ENCODE data around the gene CASP10. TPM values are rescaled to one million over a fixed set of nuclear protein-coding genes. Genes with fewer than 3 reads are reported as not detected.

Gene CASP10
- total RNA-seq, 4 donors from 2014 or later, result 2.4 to 7.3 (median 3.6) TPM

DNA sequence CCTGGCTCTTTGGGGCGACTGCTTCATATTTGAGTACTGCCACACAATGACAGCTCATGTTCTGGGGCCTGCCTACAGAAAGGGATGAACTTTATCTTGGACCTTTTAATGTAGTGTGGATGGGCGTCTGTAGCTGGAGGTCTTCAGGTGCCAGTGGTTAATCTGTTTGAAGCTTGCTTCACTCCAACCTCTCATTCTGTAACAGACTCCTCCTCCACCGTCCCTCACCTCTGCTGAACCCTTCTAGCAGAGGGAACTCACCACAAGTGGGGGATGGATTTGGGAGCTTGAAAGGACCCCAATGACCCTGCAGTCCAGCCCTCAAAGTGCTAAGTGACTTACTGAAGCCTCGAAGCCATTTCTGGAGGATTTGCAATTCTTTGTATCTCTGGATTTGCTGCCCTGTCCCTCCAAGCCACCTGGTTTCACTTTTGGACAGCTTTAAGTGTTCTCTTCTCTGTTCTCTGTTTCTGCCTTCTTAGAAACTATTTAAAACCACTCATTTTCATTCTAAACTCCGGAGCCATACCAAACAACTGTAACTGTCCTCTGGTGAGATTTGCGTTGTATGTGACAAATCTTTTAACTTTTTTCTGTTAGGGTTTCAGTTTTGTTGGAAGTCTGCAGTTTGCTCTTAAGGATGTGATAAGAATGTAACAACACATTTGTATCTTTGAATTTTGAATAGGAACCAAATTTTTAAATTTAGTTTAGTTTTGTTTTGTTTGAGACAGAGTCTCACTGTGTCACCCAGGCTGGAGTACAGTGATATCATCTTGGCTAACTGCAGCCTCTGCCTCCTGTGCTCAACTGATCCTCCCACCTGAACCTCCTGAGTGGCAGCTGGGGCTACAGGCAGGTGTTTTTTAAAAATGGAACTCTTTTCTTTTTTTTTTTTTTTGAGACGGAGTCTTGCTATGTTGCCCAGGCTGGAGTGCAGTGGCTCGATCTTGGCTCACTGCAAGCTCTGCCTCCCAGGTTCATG, 40.4 kb downstream of the CASP10 start:
- Histone ChIP-seq H3K27me3 (no peaks in the 10 kb centered on the region), H3K4me3 (no peak overlapping the region), H3K27ac (no peak overlapping the region), H3K36me3 (no peaks in the 10 kb centered on the region), H3K4me1 (no peaks in the 10 kb centered on the region), H3K9me3 (no peaks in the 10 kb centered on the region)
- DNase-seq, result no peak
- in situ Hi-C loops (cut with MboI; ENCODE audit: low sequenced_read_pairs in 4 of 4), result no loop called here
- TF ChIP-seq, protein P1, sequence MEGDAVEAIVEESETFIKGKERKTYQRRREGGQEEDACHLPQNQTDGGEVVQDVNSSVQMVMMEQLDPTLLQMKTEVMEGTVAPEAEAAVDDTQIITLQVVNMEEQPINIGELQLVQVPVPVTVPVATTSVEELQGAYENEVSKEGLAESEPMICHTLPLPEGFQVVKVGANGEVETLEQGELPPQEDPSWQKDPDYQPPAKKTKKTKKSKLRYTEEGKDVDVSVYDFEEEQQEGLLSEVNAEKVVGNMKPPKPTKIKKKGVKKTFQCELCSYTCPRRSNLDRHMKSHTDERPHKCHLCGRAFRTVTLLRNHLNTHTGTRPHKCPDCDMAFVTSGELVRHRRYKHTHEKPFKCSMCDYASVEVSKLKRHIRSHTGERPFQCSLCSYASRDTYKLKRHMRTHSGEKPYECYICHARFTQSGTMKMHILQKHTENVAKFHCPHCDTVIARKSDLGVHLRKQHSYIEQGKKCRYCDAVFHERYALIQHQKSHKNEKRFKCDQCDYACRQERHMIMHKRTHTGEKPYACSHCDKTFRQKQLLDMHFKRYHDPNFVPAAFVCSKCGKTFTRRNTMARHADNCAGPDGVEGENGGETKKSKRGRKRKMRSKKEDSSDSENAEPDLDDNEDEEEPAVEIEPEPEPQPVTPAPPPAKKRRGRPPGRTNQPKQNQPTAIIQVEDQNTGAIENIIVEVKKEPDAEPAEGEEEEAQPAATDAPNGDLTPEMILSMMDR (IDR thresholded peaks at IDR 0.05 in 4 of 5, conservative IDR thresholded peaks at IDR 0.05 in 1 of 5), result no peak
- no peak for TF ChIP-seq POLR2A (IDR thresholded peaks at IDR 0.05)
- ATAC-seq, result no peak
- intact Hi-C loops (cut with DNase I; ENCODE audit: low total_unique reads), result no loop called here

DNA sequence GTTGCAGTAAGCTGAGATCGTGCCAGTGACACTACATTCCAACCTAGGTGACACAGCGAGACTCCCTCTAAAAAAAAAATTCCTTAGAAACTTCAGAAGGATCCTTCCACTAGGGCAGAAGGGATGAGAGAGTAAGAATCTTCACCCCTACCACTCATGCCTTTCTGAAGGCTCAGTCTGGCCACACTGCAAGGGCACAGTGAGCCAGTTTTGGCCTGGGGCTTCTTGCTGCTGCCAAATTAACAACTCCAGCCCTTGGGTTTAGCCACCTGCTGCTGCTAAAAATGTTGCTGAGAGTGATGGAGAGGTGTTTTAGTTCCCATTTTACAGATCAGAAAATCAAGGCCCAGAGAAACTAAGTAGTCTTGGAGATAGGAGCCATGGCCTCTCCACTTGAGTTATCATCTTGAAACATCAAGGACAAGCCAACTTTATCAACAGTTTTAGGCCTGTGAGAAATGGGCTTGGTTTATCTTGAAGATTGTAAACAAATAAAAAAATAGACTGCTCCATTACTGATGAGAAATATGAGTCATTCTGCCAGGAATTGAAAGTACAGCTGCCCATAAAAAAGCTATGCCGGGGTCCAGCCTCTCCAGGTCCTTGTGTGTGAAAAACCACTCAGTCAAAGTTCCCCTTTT, 45.5 kb downstream of the CASP10 start:
- peaks cover 8 to 9% of the 10 kb centered on the region in 2 donors for H3K4me1 ChIP-seq
- no peak for ATAC-seq
- TF ChIP-seq, protein P1 (IDR thresholded peaks at IDR 0.05 in 4 of 5, conservative IDR thresholded peaks at IDR 0.05 in 1 of 5), result no peak
- no peak for TF ChIP-seq POLR2A (IDR thresholded peaks at IDR 0.05)
- no peak for DNase-seq
- intact Hi-C loops (cut with DNase I; ENCODE audit: low total_unique reads) (no loop called here), in situ Hi-C loops (cut with MboI; ENCODE audit: low sequenced_read_pairs in 4 of 4) (loop anchor here in 1 of 4 donors (25.0 kb wide), 1 partner anchor 134 kb away; the partner anchor contains the start of gene FLACC1)
- no peaks in the 10 kb centered on the region for H3K36me3 ChIP-seq
- H3K27ac ChIP-seq, result peak overlapping the region in 2 of 4 donors; percentile 20 to 45
- H3K9me3 ChIP-seq, result no peaks in the 10 kb centered on the region
- H3K4me3 ChIP-seq, result no peak overlapping the region
- H3K27me3 ChIP-seq, result no peaks in the 10 kb centered on the region

DNA sequence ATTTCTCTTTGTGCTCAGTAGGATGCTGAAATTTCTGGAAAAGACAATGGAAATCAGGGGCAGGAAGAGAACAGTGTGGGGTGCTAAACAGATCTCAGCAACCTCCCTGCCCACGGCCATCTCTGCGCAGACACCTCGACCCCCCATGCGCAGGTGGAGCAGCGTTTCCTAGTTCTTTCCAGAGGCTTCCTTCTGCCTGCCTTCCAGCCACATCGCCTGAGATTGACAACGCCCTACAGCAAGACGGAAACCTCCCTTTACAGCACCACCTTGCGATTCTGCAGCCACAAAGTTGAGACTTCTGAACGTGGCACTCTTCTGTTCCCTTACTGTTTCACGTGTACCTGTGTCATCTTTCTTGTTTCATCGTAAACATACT, 46.0 kb downstream of the CASP10 start:
- TF ChIP-seq, protein P1 (IDR thresholded peaks at IDR 0.05 in 4 of 5, conservative IDR thresholded peaks at IDR 0.05 in 1 of 5), result no peak
- no peak for TF ChIP-seq POLR2A (IDR thresholded peaks at IDR 0.05)
- intact Hi-C loops (cut with DNase I; ENCODE audit: low total_unique reads), result no loop called here
- no peak overlapping the region for H3K4me3 ChIP-seq
- in situ Hi-C loops (cut with MboI; ENCODE audit: low sequenced_read_pairs in 4 of 4), result loop anchor here in 1 of 4 donors (25.0 kb wide), 1 partner anchor 133 kb away; the partner anchor contains the start of gene FLACC1
- no peaks in the 10 kb centered on the region for H3K9me3 ChIP-seq
- DNase-seq (no peak), ATAC-seq (no peak)
- H3K4me1 ChIP-seq, result peaks cover 8 to 9% of the 10 kb centered on the region in 2 donors
- no peaks in the 10 kb centered on the region for H3K36me3 ChIP-seq
- peak overlapping the region in 2 of 4 donors; percentile 20 to 45 for H3K27ac ChIP-seq
- H3K27me3 ChIP-seq, result no peaks in the 10 kb centered on the region

DNA sequence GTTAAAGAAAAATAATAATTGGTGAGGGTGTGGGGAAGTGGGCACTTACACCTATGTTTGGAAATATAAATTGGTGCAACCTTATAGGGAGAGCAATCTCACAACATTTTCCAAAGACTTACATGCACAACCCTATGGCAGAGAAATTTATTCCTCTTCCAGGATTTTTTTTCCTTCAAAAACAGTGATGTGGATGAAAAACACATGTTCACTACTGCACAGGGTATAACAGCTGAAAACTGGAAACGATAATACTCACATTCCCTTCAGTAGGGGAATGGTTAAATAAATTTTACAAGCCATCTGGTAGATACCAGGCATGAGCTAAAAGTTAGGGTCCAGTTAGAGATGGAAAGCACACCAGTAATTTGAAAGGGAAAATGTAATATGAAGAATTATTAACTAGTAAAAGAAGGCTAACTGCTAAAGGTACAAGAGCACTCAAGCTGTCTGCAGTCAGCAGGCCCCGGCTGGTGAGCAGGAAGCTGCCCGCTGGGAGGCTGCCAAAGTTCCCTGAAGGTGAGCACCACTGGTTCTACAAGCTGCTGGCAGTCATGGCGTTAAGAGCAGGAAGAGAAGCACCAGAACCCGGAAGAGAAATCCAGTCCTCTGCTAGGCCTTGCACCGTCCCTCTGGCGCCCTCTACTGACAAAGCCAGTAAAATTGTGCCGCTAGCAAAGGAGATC, 49.0 kb downstream of the CASP10 start:
- TF ChIP-seq POLR2A (IDR thresholded peaks at IDR 0.05), result no peak
- TF ChIP-seq, protein P1 (IDR thresholded peaks at IDR 0.05 in 4 of 5, conservative IDR thresholded peaks at IDR 0.05 in 1 of 5), result peak; percentile 55 to 74 (median 67)
- H3K4me1 ChIP-seq, result peaks cover 8 to 14% of the 10 kb centered on the region in 2 donors
- intact Hi-C loops (cut with DNase I; ENCODE audit: low total_unique reads), result loop anchor here (5.0 kb wide), 2 partner anchors 45 to 325 kb away; no protein-coding TSS in a partner anchor
- no peaks in the 10 kb centered on the region for H3K36me3 ChIP-seq
- DNase-seq (peak; percentile 54 to 71), ATAC-seq (peak; percentile 62 to 77)
- no peak overlapping the region for H3K27ac ChIP-seq
- no peaks in the 10 kb centered on the region for H3K9me3 ChIP-seq
- in situ Hi-C loops (cut with MboI; ENCODE audit: low sequenced_read_pairs in 4 of 4), result loop anchor here in 2 of 4 donors (10.0 to 25.0 kb wide), 2 partner anchors 130 to 133 kb away; partner anchors contain the start of gene FLACC1 (in 1 of the 2)
- H3K27me3 ChIP-seq, result no peaks in the 10 kb centered on the region
- H3K4me3 ChIP-seq, result no peak overlapping the region

Measured in gastrocnemius medialis (tissue), 4 donors.